AG09319 (cell line): ENCODE data around the gene F2RL1.
"Not testable (repeated sequence)": the region's sequence is repeated elsewhere in the genome, so short reads cannot be mapped to it uniquely, and the experiment has no call there.

Experiments used
- DNase-seq: peaks from one replicate; pipeline ENCODE4 v3.0.0-alpha.2; 2010; ENCODE audit warnings: low read depth; ENCODE audit errors: extremely low read depth
- TF ChIP-seq, protein P1 (sequence below): IDR thresholded peaks from 2 replicates; pipeline ENCODE4 v1.5.1; 2011; ENCODE audit warnings: low read depth, mild to moderate bottlenecking, inconsistent platforms, low read length, moderate library complexity

F2RL1 gene

DNA sequence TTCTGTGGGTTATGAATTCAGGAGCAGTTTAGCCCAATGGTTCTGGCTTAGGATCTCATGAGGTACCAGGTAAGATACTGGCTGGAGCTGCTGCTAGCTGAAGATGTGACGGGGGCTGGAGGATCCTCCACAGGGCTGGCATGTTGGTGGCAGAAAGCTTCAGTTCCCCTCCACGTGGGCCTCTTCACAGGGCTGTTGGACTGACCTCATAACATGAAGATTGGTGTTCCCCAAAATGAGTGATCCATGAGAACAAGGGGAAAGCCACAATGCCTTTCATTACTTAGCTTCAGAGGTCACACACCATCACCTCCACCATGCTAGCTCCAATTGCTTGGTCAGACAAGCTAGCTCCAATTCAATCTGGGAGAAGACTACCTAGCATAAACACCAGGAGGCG, 22.5 kb downstream of the F2RL1 start:
- DNase-seq = no peak
- TF ChIP-seq, protein P1, sequence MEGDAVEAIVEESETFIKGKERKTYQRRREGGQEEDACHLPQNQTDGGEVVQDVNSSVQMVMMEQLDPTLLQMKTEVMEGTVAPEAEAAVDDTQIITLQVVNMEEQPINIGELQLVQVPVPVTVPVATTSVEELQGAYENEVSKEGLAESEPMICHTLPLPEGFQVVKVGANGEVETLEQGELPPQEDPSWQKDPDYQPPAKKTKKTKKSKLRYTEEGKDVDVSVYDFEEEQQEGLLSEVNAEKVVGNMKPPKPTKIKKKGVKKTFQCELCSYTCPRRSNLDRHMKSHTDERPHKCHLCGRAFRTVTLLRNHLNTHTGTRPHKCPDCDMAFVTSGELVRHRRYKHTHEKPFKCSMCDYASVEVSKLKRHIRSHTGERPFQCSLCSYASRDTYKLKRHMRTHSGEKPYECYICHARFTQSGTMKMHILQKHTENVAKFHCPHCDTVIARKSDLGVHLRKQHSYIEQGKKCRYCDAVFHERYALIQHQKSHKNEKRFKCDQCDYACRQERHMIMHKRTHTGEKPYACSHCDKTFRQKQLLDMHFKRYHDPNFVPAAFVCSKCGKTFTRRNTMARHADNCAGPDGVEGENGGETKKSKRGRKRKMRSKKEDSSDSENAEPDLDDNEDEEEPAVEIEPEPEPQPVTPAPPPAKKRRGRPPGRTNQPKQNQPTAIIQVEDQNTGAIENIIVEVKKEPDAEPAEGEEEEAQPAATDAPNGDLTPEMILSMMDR = no peak

DNA sequence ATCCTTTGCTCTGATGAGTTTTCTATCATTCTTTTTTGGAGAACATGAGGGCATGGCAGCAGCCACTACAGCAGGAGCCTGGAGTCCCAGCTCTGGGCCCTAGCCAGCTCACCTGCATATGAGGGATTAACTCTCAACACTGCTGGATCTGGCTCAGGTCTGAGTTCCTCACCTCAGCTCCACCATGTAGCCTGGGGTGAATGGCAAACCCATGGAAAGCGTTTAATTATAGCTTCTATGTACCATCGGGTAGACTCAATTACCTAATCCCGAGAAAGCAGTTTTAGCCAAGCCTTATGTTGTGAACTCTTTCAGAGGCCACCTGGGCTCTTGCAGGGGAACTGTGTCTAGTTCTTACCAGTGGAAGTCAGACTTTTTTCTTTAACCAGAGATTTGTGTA, 27.1 kb downstream of the F2RL1 start:
- TF ChIP-seq, protein P1 = no peak
- no peak for DNase-seq

DNA sequence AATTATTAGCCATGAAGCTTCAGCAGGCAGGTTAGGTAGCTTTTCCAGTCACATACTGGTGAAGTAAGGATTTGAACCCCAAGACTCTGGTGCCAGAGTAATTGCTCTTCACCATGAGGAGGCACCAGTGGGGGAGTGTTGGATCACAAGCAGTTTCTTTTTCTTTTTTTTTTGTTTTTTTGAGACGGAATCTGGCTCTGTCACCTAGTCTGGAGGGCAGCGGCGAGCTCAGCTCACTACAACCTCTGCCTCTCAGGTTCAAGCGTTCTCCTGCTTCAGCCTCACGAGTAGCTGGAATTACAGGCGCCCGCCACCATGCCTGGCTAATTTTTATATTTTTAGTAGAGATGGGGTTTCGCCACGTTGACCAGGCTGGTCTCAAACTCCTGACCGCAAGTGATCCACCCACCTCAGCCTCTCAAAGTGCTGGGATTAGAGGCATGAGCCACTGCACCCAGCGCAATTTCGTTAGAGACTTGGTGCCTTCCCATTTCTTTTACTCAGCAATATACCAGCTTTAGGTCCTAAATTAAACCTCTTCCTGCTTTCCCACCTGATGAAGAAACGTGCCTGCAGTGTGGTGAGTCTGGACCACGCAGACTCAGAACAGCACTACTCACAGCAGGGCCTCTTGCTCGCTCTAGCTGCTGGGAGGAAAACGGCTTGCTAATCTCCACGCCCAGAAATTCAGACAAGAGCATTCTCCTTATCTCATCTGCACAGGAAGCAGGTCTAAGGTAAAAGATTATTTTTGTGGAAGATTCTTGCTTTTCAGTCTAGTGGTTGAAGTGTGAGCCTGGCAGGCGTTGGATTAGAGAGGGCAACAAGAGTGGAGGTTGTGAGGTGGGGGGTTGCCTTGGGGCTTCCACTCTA, 30.8 kb downstream of the F2RL1 start, which contains the start of gene S100Z:
Gene S100Z, plus strand, starts transcription at position 596 of the 873 bp plus-strand sequence. CDS start 25,346 bp downstream, outside the sequence.
- TF ChIP-seq, protein P1 = no peak
- DNase-seq = no peak

DNA sequence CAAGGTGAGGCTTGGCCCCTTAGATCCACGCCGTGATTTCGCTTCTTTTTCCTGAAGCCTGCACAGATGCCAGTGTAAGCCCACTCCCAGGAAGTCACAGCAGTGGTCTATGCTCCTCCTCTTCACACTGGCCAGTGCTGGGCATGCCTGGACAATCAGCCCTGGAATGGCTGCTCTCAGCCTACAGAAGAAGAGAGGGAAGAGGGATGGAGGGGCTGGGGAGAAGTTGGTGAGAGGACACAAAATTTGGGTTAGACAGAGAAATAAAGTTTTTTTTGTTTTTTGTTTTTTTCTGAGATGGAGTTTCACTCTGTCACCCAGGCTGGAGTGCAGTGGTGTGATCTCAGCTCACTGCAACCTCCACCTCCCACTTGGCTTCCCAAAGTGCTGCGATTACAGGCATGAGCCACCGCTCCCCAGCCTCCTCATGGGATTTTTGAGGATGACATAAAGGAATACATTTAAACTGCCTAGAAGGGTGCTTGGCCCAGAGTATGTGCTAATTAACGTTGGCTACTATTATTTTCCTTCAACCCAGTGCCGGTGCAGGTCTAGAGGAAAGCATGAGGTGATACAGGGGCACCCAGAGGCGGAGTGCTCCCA, 31.8 kb downstream of the F2RL1 start:
- TF ChIP-seq, protein P1 = no peak
- DNase-seq = no peak

DNA sequence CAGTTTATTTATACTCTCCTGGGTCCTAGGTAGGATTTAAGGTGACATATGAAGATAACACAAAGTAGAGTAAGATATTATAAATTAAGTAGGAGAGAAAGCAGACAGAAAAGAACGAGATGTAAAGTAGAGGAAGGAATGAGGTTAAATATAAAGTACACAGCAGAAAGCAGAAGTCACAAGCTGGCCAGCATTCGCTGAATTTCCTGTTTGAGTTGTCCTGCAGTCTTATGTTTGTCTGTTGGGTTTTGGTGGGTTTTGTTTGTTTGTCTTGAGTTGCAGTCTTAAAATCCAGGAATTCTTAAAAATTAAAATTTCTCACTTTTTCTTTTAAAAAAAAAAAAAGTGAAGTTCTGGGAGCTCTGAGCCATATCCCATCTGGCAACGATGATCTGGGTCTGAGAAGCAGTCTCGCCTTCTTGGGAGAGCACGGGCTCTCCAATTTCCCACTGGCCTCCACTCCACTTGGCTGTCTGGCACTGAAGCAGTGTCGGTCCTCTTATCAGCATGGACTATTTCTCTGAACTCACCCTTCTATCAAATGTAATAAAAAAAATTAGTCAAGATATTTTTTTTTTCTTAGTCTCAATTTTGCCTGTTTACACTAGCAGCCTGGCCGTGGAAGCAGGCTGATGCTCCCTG, 33.0 kb downstream of the F2RL1 start:
- TF ChIP-seq, protein P1 = no peak
- DNase-seq = no peak

DNA sequence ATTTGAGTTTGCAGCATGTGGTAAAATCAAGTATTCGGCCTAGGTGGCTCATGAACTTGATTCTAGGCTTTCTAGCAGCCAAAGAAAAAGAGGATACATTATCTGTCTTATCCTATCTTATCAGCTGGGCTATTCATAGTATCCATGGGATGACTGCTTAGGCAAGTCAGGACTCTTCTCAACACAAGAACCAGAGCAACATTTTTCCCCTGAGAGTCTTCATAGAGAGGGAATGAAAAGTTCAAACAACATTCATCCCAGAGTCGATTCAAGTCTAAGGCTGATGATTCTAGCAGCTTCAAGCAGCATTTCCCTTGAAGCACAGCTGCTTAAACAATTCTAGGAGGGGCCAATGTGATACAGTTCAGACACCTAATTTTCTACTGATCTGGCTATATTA, 33.9 kb downstream of the F2RL1 start:
- DNase-seq = no peak
- TF ChIP-seq, protein P1 = no peak

DNA sequence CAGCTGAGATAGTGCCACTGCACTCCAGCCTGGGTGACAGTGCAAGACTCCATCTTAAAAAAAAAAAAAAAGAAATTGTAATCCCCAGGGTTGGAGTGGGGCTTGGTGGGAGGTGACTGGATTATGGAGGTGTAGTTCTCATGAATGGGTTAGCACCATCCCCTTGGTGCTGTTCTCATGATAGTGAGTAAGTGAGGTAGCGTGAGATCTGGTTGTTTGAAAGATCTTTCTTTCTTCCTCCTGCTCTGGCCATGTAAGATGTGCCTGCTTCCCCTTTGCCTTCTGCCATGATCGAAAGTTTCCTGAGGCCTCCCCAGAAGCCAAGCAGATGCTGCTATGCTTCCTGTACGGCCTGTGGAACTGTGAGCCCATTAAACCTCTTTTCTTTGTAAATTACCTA, 34.9 kb downstream of the F2RL1 start:
- not testable (repeated sequence) for DNase-seq
